ENCODE data around the gene CIAO2B. TPM values are rescaled to one million over a fixed set of nuclear protein-coding genes. Genes with fewer than 3 reads are reported as not detected.
"Not testable (repeated sequence)": the region's sequence is repeated elsewhere in the genome, so short reads cannot be mapped to it uniquely, and the experiment has no call there.

The CIAO2B gene
- total RNA-seq, 2 experiments from 2014 or later = 115 to 126 TPM

GRCh38 chr16:66936889-66937554 lies 2.8 kb upstream of the CIAO2B start:
- DNase-seq (no peak), ATAC-seq (no peak)
- H3K4me3 Mint-ChIP-seq = peak overlapping the region; percentile 26
- ChIA-PET CTCF (interaction anchor here (0.6 to 1.2 kb wide), 5 partner anchors 8 to 218 kb away, joined by 3 to 4 read pairs (median 3); no protein-coding TSS in a partner anchor), POLR2A (interaction anchor here (0.7 to 0.8 kb wide), 2 partner anchors 34 to 57 kb away, joined by 3 read pairs; partner anchors contain the start of gene PDP2)
- peaks cover 43% of the 10 kb centered on the region for H3K36me3 Mint-ChIP-seq (ENCODE audit: low read depth)
- peaks cover 48% of the 10 kb centered on the region for H3K4me1 Mint-ChIP-seq (ENCODE audit: low read depth)
- peak overlapping the region; percentile 53 for H3K27ac Mint-ChIP-seq
- no peaks in the 10 kb centered on the region for H3K27me3 Mint-ChIP-seq (ENCODE audit: low read depth)
- no peaks in the 10 kb centered on the region for H3K9me3 Mint-ChIP-seq (ENCODE audit: insufficient read depth)

- peaks cover 40% of the 10 kb centered on the region for H3K36me3 Mint-ChIP-seq (ENCODE audit: low read depth)
- H3K4me3 Mint-ChIP-seq = peak overlapping the region; percentile 99
- H3K27me3 Mint-ChIP-seq (ENCODE audit: low read depth) = no peaks in the 10 kb centered on the region
- H3K4me1 Mint-ChIP-seq (ENCODE audit: low read depth) = peaks cover 49% of the 10 kb centered on the region
- peak overlapping the region; percentile 53 for H3K27ac Mint-ChIP-seq
- ATAC-seq (no peak), DNase-seq (no peak)
- POLR2A ChIA-PET = interaction anchor here (0.7 kb wide), 1 partner anchor 56 kb away, joined by 3 read pairs; the partner anchor contains the start of gene PDP2
- H3K9me3 Mint-ChIP-seq (ENCODE audit: insufficient read depth) = no peaks in the 10 kb centered on the region
- CTCF ChIA-PET = interaction anchor here (0.6 to 1.2 kb wide), 3 partner anchors 11 to 219 kb away, joined by 3 to 4 read pairs (median 3); no protein-coding TSS in a partner anchor
Observed at GRCh38 chr16:66936462-66936861, 2.3 kb upstream of the CIAO2B start.

DNA sequence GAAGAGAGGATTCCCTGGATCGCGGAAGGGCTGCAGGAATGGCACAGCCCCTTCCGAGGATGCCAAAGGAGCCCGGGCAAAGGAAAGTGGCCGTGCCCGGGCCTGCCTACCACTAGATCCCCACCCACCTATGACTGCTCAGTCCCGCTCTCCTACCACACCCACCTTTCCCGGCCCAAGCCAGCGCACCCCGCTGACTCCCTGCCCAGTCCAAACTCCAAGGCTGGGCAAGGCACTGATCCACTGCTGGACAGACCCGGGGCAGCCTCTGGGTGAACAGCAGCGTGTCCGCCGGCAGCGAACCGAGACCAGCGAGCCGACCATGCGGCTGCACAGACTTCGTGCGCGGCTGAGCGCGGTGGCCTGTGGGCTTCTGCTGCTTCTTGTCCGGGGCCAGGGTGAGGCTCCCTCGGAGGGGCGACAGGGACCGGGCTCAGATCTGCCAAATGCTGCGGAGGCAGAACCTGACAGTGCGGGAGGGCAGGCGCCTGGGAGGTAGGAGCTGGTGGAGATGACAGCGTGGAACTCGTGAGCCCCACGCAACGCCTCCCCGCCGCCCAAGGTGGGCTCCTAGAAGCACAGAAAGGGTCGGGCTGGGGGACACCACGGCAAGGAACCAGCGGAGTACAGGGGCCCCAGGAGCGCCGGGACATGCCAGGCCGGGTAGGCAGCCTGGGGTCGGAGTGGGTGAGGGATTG lies 1.3 kb upstream of the CIAO2B start, which contains the start of gene CES2:
TSS of gene CES2 (plus strand) at position 203 of the 698 bp plus-strand sequence. CDS start at position 323, 120 bp downstream.
- Mint-ChIP-seq H3K4me3 (peak within 1 kb of the TSS; percentile 99), H3K4me1 (ENCODE audit: low read depth) (peaks cover 49% of the 10 kb centered on the region), H3K27ac (peak within 1 kb of the TSS; percentile 98), H3K36me3 (ENCODE audit: low read depth) (peaks cover 35% of the 10 kb centered on the region), H3K9me3 (ENCODE audit: insufficient read depth) (no peaks in the 10 kb centered on the region), H3K27me3 (ENCODE audit: low read depth) (no peaks in the 10 kb centered on the region)
- DNase-seq = no peak
- ChIA-PET CTCF (interaction anchor here (0.6 to 1.3 kb wide), 2 partner anchors 8 to 220 kb away, joined by 3 read pairs; no protein-coding TSS in a partner anchor), POLR2A (no interaction called here)
- ATAC-seq = no peak

GRCh38 chr16:66934839-66935313 lies 674 bp upstream of the CIAO2B start:
- POLR2A ChIA-PET = interaction anchor here (0.6 to 1.6 kb wide), 2 partner anchors 9 to 591 kb away, joined by 3 to 8 read pairs; no protein-coding TSS in a partner anchor
- Mint-ChIP-seq H3K36me3 (ENCODE audit: low read depth) (peaks cover 40% of the 10 kb centered on the region), H3K4me1 (ENCODE audit: low read depth) (peaks cover 49% of the 10 kb centered on the region), H3K27ac (peak overlapping the region; percentile 98), H3K4me3 (peak overlapping the region; percentile 99)
- not testable (repeated sequence) for H3K27me3 Mint-ChIP-seq (ENCODE audit: low read depth); ATAC-seq; DNase-seq; H3K9me3 Mint-ChIP-seq (ENCODE audit: insufficient read depth)
- CTCF ChIA-PET = interaction anchor here (1.2 to 1.3 kb wide), 2 partner anchors 9 to 220 kb away, joined by 3 read pairs; no protein-coding TSS in a partner anchor

DNA sequence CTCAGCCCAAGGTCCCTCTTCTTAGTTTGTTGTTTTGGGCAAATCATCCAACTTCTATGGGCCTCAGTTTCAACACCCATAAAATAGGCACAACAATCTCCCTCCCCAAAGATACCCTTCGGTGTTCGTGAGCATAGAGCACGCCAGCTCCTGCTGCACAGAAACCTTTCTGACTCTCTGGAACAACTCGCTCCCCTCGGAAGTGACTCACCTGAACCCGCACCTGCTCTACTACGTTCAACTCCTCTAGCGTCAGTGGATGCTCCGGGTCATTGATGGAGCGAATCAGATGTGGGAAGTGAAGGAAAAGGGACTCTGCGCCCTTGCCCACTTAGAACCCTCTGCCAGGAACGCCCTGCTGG lies 445 bp downstream of the CIAO2B start:
- Mint-ChIP-seq H3K27me3 (ENCODE audit: low read depth) (no peaks in the 10 kb centered on the region), H3K9me3 (ENCODE audit: insufficient read depth) (no peaks in the 10 kb centered on the region), H3K4me1 (ENCODE audit: low read depth) (peaks cover 49% of the 10 kb centered on the region), H3K27ac (peak overlapping the region; percentile 98), H3K36me3 (ENCODE audit: low read depth) (peaks cover 40% of the 10 kb centered on the region), H3K4me3 (peak overlapping the region; percentile 99)
- ATAC-seq (peak; percentile 40), DNase-seq (no peak)
- CTCF ChIA-PET = interaction anchor here (1.2 to 3.8 kb wide), 4 partner anchors 10 to 221 kb away, joined by 3 to 20 read pairs (median 4); no protein-coding TSS in a partner anchor
- POLR2A ChIA-PET = interaction anchor here (0.8 to 2.2 kb wide), 5 partner anchors 11 to 52 kb away, joined by 3 to 9 read pairs (median 8); no protein-coding TSS in a partner anchor

DNA sequence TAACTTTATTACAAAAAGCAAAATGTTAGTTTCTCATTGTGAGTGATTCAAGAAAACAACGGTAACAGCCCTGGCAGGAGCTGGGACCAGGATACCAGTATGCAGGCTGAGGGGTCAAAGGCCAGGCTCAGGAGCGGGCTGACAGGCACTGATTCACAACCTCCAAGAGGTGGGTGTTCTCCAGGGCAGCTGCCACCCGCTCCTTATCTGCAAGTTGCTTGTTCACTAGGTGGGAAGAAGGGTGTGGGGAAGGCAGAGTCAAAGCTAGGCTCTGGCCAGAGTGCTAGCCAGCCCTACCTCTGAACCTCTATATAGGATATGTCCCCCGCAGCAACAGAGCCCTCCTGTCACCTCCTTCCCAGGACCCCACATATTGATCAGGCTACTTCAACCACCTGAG lies 2.1 kb downstream of the CIAO2B start:
- ATAC-seq (no peak), DNase-seq (no peak)
- CTCF ChIA-PET = interaction anchor here (0.7 to 3.8 kb wide), 3 partner anchors 37 to 101 kb away, joined by 3 to 20 read pairs (median 7); partner anchors contain the start of gene NAE1
- Mint-ChIP-seq H3K9me3 (ENCODE audit: insufficient read depth) (no peaks in the 10 kb centered on the region), H3K27ac (peak overlapping the region; percentile 98), H3K4me1 (ENCODE audit: low read depth) (peaks cover 53% of the 10 kb centered on the region), H3K36me3 (ENCODE audit: low read depth) (peaks cover 35% of the 10 kb centered on the region), H3K4me3 (peak overlapping the region; percentile 99), H3K27me3 (ENCODE audit: low read depth) (no peaks in the 10 kb centered on the region)
- POLR2A ChIA-PET = interaction anchor here (1.7 to 2.2 kb wide), 2 partner anchors 38 to 51 kb away, joined by 9 read pairs; no protein-coding TSS in a partner anchor

GRCh38 chr16:66931665-66932064 lies 2.5 kb downstream of the CIAO2B start:
- POLR2A ChIA-PET = interaction anchor here (2.2 kb wide), 1 partner anchor 50 kb away, joined by 9 read pairs; no protein-coding TSS in a partner anchor

GRCh38 chr16:66930189-66930588 lies 4.0 kb downstream of the CIAO2B start:
- ChIA-PET POLR2A (no interaction called here), CTCF (interaction anchor here (0.9 to 3.8 kb wide), 3 partner anchors 17 to 100 kb away, joined by 3 to 20 read pairs (median 7); partner anchors contain the start of gene NAE1)
- Mint-ChIP-seq H3K36me3 (ENCODE audit: low read depth) (peaks cover 30% of the 10 kb centered on the region), H3K4me3 (no peak overlapping the region), H3K9me3 (ENCODE audit: insufficient read depth) (no peaks in the 10 kb centered on the region), H3K27ac (no peak overlapping the region), H3K27me3 (ENCODE audit: low read depth) (peaks cover 9% of the 10 kb centered on the region), H3K4me1 (ENCODE audit: low read depth) (peaks cover 44% of the 10 kb centered on the region)
- ATAC-seq (no peak), DNase-seq (no peak)

More at GRCh38 chr16:66931665-66932064, 2.5 kb downstream of the CIAO2B start:
- H3K4me1 Mint-ChIP-seq (ENCODE audit: low read depth) = peaks cover 50% of the 10 kb centered on the region
- no peaks in the 10 kb centered on the region for H3K27me3 Mint-ChIP-seq (ENCODE audit: low read depth)
- no peaks in the 10 kb centered on the region for H3K9me3 Mint-ChIP-seq (ENCODE audit: insufficient read depth)
- H3K36me3 Mint-ChIP-seq (ENCODE audit: low read depth) = peaks cover 33% of the 10 kb centered on the region
- H3K4me3 Mint-ChIP-seq = no peak overlapping the region
- ATAC-seq (no peak), DNase-seq (no peak)
- CTCF ChIA-PET = interaction anchor here (0.7 to 3.8 kb wide), 4 partner anchors 21 to 101 kb away, joined by 3 to 20 read pairs (median 6); partner anchors contain the start of gene NAE1
- no peak overlapping the region for H3K27ac Mint-ChIP-seq

- DNase-seq (peak; percentile 64), ATAC-seq (peak; percentile 45)
- Mint-ChIP-seq H3K4me1 (ENCODE audit: low read depth) (peaks cover 40% of the 10 kb centered on the region), H3K4me3 (no peak overlapping the region), H3K9me3 (ENCODE audit: insufficient read depth) (no peaks in the 10 kb centered on the region), H3K27me3 (ENCODE audit: low read depth) (peaks cover 17% of the 10 kb centered on the region), H3K27ac (no peak overlapping the region), H3K36me3 (ENCODE audit: low read depth) (peaks cover 22% of the 10 kb centered on the region)
- CTCF ChIA-PET = interaction anchor here (0.7 to 4.2 kb wide), 14 partner anchors 9 to 226 kb away, joined by 3 to 94 read pairs (median 8); partner anchors contain the start of genes CDH16, NAE1 and PDP2
- POLR2A ChIA-PET = interaction anchor here (0.6 to 1.5 kb wide), 2 partner anchors 34 to 60 kb away, joined by 3 to 8 read pairs; no protein-coding TSS in a partner anchor
Observed at GRCh38 chr16:66928702-66929388, 5.4 kb downstream of the CIAO2B start.

- DNase-seq (no peak), ATAC-seq (no peak)
- Mint-ChIP-seq H3K9me3 (ENCODE audit: insufficient read depth) (no peaks in the 10 kb centered on the region), H3K27me3 (ENCODE audit: low read depth) (peaks cover 25% of the 10 kb centered on the region), H3K36me3 (ENCODE audit: low read depth) (peaks cover 16% of the 10 kb centered on the region), H3K4me3 (no peak overlapping the region), H3K27ac (peak overlapping the region; percentile 47), H3K4me1 (ENCODE audit: low read depth) (peaks cover 32% of the 10 kb centered on the region)
- CTCF ChIA-PET = interaction anchor here (0.7 to 4.2 kb wide), 13 partner anchors 11 to 227 kb away, joined by 3 to 94 read pairs (median 8); partner anchors contain the start of genes CDH16, NAE1 and PDP2
- POLR2A ChIA-PET = interaction anchor here (0.6 to 1.5 kb wide), 2 partner anchors 33 to 59 kb away, joined by 3 to 8 read pairs; no protein-coding TSS in a partner anchor
Observed at GRCh38 chr16:66927918-66928649, 6.1 kb downstream of the CIAO2B start.

Measured in activated CD8-positive, alpha-beta T cell treated with anti-CD3 and anti-CD28 coated beads, Interleukin-2, amount 10 ng/mL, durations not matched to agents 7 days and 5 days (primary cell).